ENCODE measurements around the gene PALM. TPM values are rescaled to one million over a fixed set of nuclear protein-coding genes. Genes with fewer than 3 reads are reported as not detected.

PALM gene
- total RNA-seq, 4 donors from 2014 or later: 12.6 to 91.0 (median 42.2) TPM

DNA sequence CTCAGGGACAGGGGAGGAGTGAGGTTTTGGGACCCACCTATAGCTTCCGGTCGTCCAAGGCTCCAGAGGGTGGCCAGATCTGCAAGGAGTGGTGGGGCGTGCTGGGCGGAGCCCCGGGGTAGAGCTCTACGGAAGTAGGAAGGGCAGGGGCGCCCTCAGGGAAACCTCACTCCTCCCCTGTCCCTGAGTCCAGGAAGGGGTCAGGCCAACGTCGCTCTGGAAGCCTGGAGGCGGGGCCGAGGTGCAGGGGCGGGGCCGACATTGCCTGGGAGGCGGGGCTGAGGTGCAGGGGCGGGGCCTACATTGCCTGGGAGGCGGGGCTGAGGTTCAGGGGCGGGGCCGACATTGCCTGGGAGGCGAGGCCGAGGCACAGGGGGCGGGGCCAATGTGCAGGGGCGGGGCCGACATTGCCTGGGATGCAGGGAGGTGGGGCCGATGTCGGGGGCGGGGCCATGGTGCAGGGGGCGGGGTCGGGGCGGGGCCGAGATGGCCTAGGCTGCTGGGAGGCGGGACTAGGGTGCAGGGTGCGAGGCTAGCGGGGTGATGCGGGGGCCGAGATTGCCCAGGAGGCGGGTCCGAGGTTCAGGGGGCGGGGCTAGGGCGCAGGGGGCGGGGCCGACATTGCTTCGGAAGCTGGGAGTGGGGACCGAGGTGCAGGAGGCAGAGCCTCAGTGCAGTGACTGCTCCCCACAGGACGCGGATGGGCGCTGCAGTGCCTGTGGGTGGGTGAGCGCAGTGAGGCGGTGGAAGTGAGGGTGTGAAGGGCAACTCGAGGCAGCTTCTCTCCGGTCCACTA lies 4.9 kb upstream of the PALM start:
- TF ChIP-seq, protein P1, sequence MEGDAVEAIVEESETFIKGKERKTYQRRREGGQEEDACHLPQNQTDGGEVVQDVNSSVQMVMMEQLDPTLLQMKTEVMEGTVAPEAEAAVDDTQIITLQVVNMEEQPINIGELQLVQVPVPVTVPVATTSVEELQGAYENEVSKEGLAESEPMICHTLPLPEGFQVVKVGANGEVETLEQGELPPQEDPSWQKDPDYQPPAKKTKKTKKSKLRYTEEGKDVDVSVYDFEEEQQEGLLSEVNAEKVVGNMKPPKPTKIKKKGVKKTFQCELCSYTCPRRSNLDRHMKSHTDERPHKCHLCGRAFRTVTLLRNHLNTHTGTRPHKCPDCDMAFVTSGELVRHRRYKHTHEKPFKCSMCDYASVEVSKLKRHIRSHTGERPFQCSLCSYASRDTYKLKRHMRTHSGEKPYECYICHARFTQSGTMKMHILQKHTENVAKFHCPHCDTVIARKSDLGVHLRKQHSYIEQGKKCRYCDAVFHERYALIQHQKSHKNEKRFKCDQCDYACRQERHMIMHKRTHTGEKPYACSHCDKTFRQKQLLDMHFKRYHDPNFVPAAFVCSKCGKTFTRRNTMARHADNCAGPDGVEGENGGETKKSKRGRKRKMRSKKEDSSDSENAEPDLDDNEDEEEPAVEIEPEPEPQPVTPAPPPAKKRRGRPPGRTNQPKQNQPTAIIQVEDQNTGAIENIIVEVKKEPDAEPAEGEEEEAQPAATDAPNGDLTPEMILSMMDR (IDR thresholded peaks at IDR 0.05): no peak
- peak in 1 of 2 donors; percentile 23 for TF ChIP-seq POLR2A (IDR thresholded peaks at IDR 0.05)
- Histone ChIP-seq H3K9me3 (no peaks in the 10 kb centered on the region), H3K27me3 (no peaks in the 10 kb centered on the region), H3K4me1 (no peaks in the 10 kb centered on the region), H3K4me3 (no peak overlapping the region), H3K27ac (no peak overlapping the region), H3K36me3 (no peaks in the 10 kb centered on the region)
- DNase-seq: peak; percentile 59 to 77
- intact Hi-C loops (cut with DNase I; ENCODE audit: low total_unique reads): no loop called here

DNA sequence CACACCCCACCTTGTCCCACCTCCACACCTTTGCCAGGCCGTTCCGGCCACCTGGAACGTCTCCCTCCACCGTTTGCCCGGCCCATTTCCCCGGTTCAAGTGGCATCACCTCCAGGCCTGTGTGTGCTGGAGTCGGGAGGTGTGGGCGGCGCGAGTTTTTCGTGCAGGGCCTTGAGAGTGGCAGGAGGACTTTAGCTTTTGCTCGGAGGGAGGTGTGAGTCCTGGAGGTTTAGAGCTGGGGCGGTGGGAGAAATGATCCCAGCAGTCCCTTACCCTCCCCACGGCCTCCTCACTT lies 4.3 kb upstream of the PALM start:
- H3K4me3 ChIP-seq: no peak overlapping the region
- no peaks in the 10 kb centered on the region for H3K27me3 ChIP-seq
- intact Hi-C loops (cut with DNase I; ENCODE audit: low total_unique reads): no loop called here
- no peak overlapping the region for H3K27ac ChIP-seq
- no peaks in the 10 kb centered on the region for H3K4me1 ChIP-seq
- DNase-seq: no peak
- H3K9me3 ChIP-seq: no peaks in the 10 kb centered on the region
- TF ChIP-seq POLR2A (IDR thresholded peaks at IDR 0.05): no peak
- TF ChIP-seq, protein P1 (IDR thresholded peaks at IDR 0.05): no peak
- no peaks in the 10 kb centered on the region for H3K36me3 ChIP-seq

DNA sequence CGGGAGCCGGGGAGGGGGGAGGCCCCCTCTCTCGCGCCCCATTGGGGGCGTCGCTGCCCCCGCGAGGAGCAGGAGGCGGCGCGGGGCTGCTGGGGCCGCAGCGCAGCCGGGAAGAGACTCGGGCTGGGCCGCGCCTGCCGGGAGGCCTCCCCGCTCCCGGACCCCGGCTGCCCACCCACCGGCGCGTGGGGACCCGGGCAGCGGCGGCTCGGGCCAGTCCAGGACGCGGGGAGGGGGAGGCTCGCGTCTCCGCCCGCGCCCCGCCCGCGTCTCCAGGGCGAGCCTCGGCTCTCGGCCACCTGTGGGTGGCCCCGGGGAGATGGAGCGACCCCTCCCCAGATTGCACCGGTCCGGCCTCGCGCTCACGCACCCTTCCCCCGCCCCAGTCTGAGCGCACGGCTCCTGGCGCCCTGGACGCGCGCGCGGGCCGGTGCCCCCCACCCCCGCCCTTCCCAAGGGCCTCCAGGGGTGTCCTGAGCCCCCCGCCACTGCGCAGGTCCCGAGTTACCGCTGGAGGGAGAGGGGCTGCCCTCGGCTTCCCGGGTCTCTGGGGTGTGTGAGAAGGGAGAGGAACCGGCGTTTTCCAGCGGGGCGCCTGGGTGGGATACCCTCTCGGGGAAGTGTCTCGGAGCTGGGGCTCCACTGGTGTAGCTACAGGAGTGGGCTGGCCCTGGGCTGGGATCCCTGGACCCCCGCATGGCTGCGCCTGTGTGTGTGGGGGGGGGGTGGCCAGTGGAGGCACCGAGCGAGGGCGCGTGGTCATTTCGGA lies 645 bp downstream of the PALM start:
- Histone ChIP-seq H3K36me3 (no peaks in the 10 kb centered on the region), H3K4me1 (peaks cover 0 to 3% of the 10 kb centered on the region in 2 donors), H3K27me3 (no peaks in the 10 kb centered on the region), H3K27ac (peak overlapping the region; percentile 88), H3K9me3 (no peaks in the 10 kb centered on the region), H3K4me3 (peak overlapping the region; percentile 48 to 90)
- intact Hi-C loops (cut with DNase I; ENCODE audit: low total_unique reads): no loop called here
- TF ChIP-seq POLR2A (IDR thresholded peaks at IDR 0.05): no peak
- TF ChIP-seq, protein P1 (IDR thresholded peaks at IDR 0.05): no peak
- no peak for DNase-seq

GRCh38 chr19:709965-710571 lies 1.3 kb downstream of the PALM start:
- Histone ChIP-seq H3K27ac (peak overlapping the region; percentile 88), H3K36me3 (no peaks in the 10 kb centered on the region), H3K27me3 (no peaks in the 10 kb centered on the region), H3K9me3 (no peaks in the 10 kb centered on the region), H3K4me1 (peaks cover 0 to 3% of the 10 kb centered on the region in 2 donors), H3K4me3 (peak overlapping the region; percentile 48 to 90)
- intact Hi-C loops (cut with DNase I; ENCODE audit: low total_unique reads): no loop called here
- peak in 1 of 2 donors; percentile 55 for DNase-seq
- peak in 1 of 2 donors; percentile 20 for TF ChIP-seq POLR2A (IDR thresholded peaks at IDR 0.05)
- TF ChIP-seq, protein P1 (IDR thresholded peaks at IDR 0.05): no peak

DNA sequence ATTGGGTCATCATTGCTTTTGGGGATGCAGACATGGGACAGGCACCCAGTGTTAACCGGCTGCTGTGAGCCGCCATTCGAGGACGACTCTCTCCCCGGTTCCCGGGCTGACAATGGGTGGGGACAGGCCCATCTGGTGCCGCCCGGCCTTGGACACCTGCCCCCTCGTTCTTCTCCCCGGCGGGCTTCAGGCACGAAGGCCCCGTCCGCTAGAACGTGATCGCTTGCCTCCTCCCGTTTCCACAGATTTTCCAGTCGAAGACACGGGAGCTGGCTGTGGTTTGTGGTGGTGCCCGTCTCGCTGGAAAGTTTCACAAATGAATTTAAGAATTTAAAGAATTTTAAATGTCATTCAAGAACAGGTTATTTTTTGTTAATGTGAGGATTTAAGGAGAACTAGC lies 2.0 kb downstream of the PALM start:
- no peak for DNase-seq
- intact Hi-C loops (cut with DNase I; ENCODE audit: low total_unique reads): no loop called here
- no peaks in the 10 kb centered on the region for H3K27me3 ChIP-seq
- TF ChIP-seq, protein P1 (IDR thresholded peaks at IDR 0.05): no peak
- TF ChIP-seq POLR2A (IDR thresholded peaks at IDR 0.05): no peak
- peak overlapping the region in 1 of 2 donors; percentile 90 for H3K4me3 ChIP-seq
- peak overlapping the region; percentile 88 for H3K27ac ChIP-seq
- H3K4me1 ChIP-seq: peaks cover 0 to 3% of the 10 kb centered on the region in 2 donors
- H3K9me3 ChIP-seq: no peaks in the 10 kb centered on the region
- no peaks in the 10 kb centered on the region for H3K36me3 ChIP-seq
